ENCODE data around the gene GATA5.

GRCh38 chr20:62480318-62480717, 4.5 kb upstream of the GATA5 start:
- TF ChIP-seq POLR2AphosphoS5 (IDR thresholded peaks at IDR 0.05) (no peak), CTCF (IDR thresholded peaks at IDR 0.05; ENCODE audit: poor library complexity, severe bottlenecking) (no peak), EZH2 (IDR thresholded peaks at IDR 0.05; ENCODE audit: borderline replicate concordance, insufficient read depth, low read length, poor library complexity, severe bottlenecking) (no peak), SMC3 (conservative IDR thresholded peaks at IDR 0.05; ENCODE audit: poor library complexity) (no peak), EP300 (conservative IDR thresholded peaks at IDR 0.05; ENCODE audit: poor library complexity, severe bottlenecking) (no peak)
